Gastroesophageal sphincter (tissue), 4 donors: ENCODE results near the gene FADS6. TPM values are rescaled to one million over a fixed set of nuclear protein-coding genes. Genes with fewer than 3 reads are reported as not detected.
A peak's percentile ranks its signal among the peaks of the same experiment; 100 is the strongest.

Experiments
- ATAC-seq: fragments of 150-250 bp; one replicate; pipeline ENCODE4 v1.9.1; 2016; ENCODE audit warnings: mild to moderate bottlenecking, moderate library complexity
- H3K27ac ChIP-seq, 4 donors: fragments of 200-600 bp; sonication (generic) in 3 of 4; 1 replicate in 3 of 4; 2 replicates in 1 of 4; pipeline ENCODE4 v1.5.1; 2016 to 2019
- H3K27me3 ChIP-seq: fragments of 200-600 bp; sonication (generic); one replicate; pipeline ENCODE4 v1.5.1; 2019
- H3K36me3 ChIP-seq, 2 donors: fragments of 200-600 bp; sonication (generic); one replicate each; pipeline ENCODE4 v1.5.1; 2019; ENCODE audit warnings: control low read depth in 1 of 2
- H3K4me1 ChIP-seq, 3 donors: fragments of 200-600 bp; sonication (generic); 1 replicate in 2 of 3; 2 replicates in 1 of 3; pipeline ENCODE4 v1.5.1; 2016 to 2019; ENCODE audit warnings: control low read depth in 2 of 3
- H3K4me3 ChIP-seq, 2 donors: fragments of 200-600 bp; sonication (generic); one replicate each; pipeline ENCODE4 v1.5.1; 2019; ENCODE audit warnings: mild to moderate bottlenecking in 1 of 2, moderate library complexity in 1 of 2
- H3K9me3 ChIP-seq, 3 donors: fragments of 200-600 bp; sonication (generic); one replicate each; pipeline ENCODE4 v1.5.1; 2017 to 2019; ENCODE audit warnings: control low read depth in 2 of 3
- EP300 ChIP-seq: sonication (generic); formaldehyde crosslinking; IDR thresholded peaks from one replicate; pipeline ENCODE4 v1.6.1; 2017; ENCODE audit warnings: antibody characterized with exemption, mild to moderate bottlenecking
- POLR2A ChIP-seq, 2 donors: fragments of 450-650 bp; IDR thresholded peaks; one replicate each; pipeline ENCODE4 v1.6.1; 2017; ENCODE audit warnings: antibody characterized with exemption in 2 of 2, mild to moderate bottlenecking in 2 of 2, moderate library complexity in 1 of 2
- POLR2AphosphoS5 ChIP-seq: sonication (generic); formaldehyde crosslinking; IDR thresholded peaks from one replicate; pipeline ENCODE4 v1.6.1; 2017; ENCODE audit warnings: antibody characterized with exemption
- WGBS, 2 donors: methylation state at CpG; one replicate each; pipeline ENCODE4 v1.1.5; 2018; ENCODE audit warnings: low coverage in 1 of 2; 5-methylcytosine and 5-hydroxymethylcytosine counted together
- total RNA-seq, 4 donors: library from RNA; depleted of rRNA; stranded (reverse); fragments of >200 nt; gene quantifications; one replicate each; pipeline ENCODE4 v1.1.0, GENCODE V29; 2016
- TF ChIP-seq, protein P1 (sequence below), 4 experiments: fragments of 200-600 bp in 2 of 4; fragments of 450-650 bp in 2 of 4; sonication (generic) in 1 of 4; IDR thresholded peaks; one replicate each; pipeline ENCODE4 v1.5.1; 2017 to 2019; ENCODE audit warnings: antibody characterized with exemption in 4 of 4, mild to moderate bottlenecking in 2 of 4, moderate library complexity in 2 of 4

The FADS6 gene
- under 1 TPM in 1 of 4 donors, not detected in 3; 0.37 TPM for total RNA-seq

DNA sequence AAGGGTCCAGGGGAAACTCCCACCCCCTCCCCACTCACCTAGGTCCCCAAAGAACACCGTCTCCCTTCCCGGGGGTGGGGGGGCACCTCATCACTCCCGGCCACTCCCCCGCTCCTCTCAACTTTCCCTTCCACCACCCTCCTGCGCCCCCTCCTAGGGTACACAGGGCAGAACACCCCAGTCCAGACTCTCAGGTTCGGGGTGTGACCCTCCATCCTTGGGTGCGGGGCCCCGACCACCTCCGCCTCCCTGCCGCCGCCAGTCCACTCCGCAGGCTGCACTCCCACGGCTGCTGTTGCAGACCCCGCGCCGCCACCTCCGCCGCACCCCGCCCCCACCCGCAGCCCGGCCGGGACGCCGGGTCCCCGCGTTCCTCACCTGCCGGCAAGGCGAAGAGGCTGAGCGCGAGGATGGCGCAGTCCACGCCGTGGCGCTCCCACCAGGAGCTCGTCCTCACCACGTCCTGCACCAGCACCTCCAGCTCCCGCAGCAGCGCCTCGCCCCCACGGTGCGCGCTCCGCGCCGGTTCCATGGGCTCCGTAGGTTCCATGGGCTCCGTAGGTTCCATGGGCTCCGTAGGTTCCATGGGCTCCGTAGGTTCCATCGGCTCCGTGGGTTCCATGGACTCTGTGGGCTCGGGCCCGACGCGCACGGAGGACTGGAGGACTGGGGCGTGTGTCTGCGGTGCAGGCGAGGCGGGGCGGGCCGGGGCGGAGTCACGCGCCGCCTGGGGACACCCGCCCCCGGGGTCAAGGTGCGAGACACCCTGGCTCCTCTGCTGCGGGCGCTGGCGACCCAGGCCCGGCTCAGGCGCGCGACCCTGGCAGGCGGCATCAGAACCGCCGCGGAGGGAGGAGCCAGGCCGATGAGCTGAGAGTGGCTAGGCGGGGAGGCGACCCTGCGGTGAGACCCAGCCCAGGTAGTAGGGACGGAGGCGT is at the start of gene FADS6:
Gene FADS6, minus strand, starts transcription at position 660 of the 938 bp plus-strand sequence. Its CDS starts 38 bp downstream, at position 622.
- Histone ChIP-seq H3K27me3 (peaks cover 76% of the 10 kb centered on the region), H3K36me3 (no peaks in the 10 kb centered on the region), H3K4me3 (peak within 1 kb of the TSS in 1 of 2 donors; percentile 43), H3K4me1 (peaks cover 0 to 13% (median 9%) of the 10 kb centered on the region in 3 donors), H3K27ac (no peak within 1 kb of the TSS), H3K9me3 (no peaks in the 10 kb centered on the region)
- ATAC-seq, result peak; percentile 44
- TF ChIP-seq POLR2AphosphoS5, result no peak
- no peak for TF ChIP-seq EP300
- TF ChIP-seq, protein P1, sequence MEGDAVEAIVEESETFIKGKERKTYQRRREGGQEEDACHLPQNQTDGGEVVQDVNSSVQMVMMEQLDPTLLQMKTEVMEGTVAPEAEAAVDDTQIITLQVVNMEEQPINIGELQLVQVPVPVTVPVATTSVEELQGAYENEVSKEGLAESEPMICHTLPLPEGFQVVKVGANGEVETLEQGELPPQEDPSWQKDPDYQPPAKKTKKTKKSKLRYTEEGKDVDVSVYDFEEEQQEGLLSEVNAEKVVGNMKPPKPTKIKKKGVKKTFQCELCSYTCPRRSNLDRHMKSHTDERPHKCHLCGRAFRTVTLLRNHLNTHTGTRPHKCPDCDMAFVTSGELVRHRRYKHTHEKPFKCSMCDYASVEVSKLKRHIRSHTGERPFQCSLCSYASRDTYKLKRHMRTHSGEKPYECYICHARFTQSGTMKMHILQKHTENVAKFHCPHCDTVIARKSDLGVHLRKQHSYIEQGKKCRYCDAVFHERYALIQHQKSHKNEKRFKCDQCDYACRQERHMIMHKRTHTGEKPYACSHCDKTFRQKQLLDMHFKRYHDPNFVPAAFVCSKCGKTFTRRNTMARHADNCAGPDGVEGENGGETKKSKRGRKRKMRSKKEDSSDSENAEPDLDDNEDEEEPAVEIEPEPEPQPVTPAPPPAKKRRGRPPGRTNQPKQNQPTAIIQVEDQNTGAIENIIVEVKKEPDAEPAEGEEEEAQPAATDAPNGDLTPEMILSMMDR (IDR thresholded peaks at IDR 0.05), result no peak
- no peak for TF ChIP-seq POLR2A (IDR thresholded peaks at IDR 0.05)
- WGBS, 2 donors, result no CpG with 5 or more reads among the region's 86 CpGs

GRCh38 chr17:74941128-74941725 is 47.8 kb upstream of the FADS6 start:
- Histone ChIP-seq H3K36me3 (no peaks in the 10 kb centered on the region), H3K9me3 (no peaks in the 10 kb centered on the region), H3K4me3 (no peak overlapping the region), H3K4me1 (peaks cover 0 to 3% (median 1%) of the 10 kb centered on the region in 3 donors), H3K27me3 (peaks cover 86% of the 10 kb centered on the region), H3K27ac (no peak overlapping the region)
- TF ChIP-seq POLR2AphosphoS5 (no peak), POLR2A (IDR thresholded peaks at IDR 0.05) (no peak), EP300 (no peak)
- TF ChIP-seq, protein P1 (IDR thresholded peaks at IDR 0.05), result no peak
- WGBS, 2 donors, result 50% methylated on average over 2 of the region's 21 CpGs; no CpG with 5 or more reads in 1 of the 2 donors
- no peak for ATAC-seq

DNA sequence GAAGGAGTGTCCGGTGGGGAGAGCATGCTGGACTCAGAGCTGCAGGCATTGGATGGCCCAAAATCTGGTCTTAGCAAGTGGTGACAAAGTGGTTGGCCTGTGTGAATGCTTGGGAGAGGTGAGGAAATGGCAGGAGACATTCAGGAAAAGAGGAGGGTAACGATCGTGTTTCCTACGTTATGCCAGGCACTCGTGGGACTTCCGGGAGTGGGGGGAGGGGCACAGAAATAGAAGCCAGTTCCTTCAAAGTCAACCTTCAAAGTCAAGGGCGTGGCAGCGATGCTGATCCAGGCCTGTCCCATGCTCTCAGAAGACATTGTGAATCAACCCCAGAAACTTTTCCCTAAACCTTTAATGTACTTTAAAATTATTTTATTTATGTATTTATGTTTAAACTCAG is 46.1 kb upstream of the FADS6 start:
- H3K27ac ChIP-seq, result no peak overlapping the region
- 48 to 51% methylated on average over 7 to 8 of the region's 8 CpGs for WGBS, 2 donors
- peaks cover 93% of the 10 kb centered on the region for H3K27me3 ChIP-seq
- peaks cover 0 to 13% (median 5%) of the 10 kb centered on the region in 3 donors for H3K4me1 ChIP-seq
- H3K9me3 ChIP-seq, result no peaks in the 10 kb centered on the region
- H3K4me3 ChIP-seq, result no peak overlapping the region
- TF ChIP-seq POLR2A (IDR thresholded peaks at IDR 0.05) (no peak), EP300 (no peak), POLR2AphosphoS5 (no peak)
- TF ChIP-seq, protein P1 (IDR thresholded peaks at IDR 0.05), result no peak
- H3K36me3 ChIP-seq, result no peaks in the 10 kb centered on the region
- no peak for ATAC-seq

GRCh38 chr17:74938194-74938950 is 44.9 kb upstream of the FADS6 start:
- ATAC-seq, result no peak
- 59 to 61% methylated on average over 4 to 8 of the region's 8 CpGs for WGBS, 2 donors
- Histone ChIP-seq H3K4me3 (no peak overlapping the region), H3K4me1 (peaks cover 0 to 13% (median 5%) of the 10 kb centered on the region in 3 donors), H3K27ac (no peak overlapping the region), H3K36me3 (no peaks in the 10 kb centered on the region), H3K27me3 (peaks cover 92% of the 10 kb centered on the region), H3K9me3 (no peaks in the 10 kb centered on the region)
- TF ChIP-seq POLR2A (IDR thresholded peaks at IDR 0.05) (no peak), EP300 (no peak), POLR2AphosphoS5 (no peak)
- TF ChIP-seq, protein P1 (IDR thresholded peaks at IDR 0.05), result no peak
